ENCODE measurements around the gene MIAT.
"Not testable (repeated sequence)": the region's sequence is repeated elsewhere in the genome, so short reads cannot be mapped to it uniquely, and the experiment has no call there.

The MIAT gene

GRCh38 chr22:26692215-26692614 is 34.8 kb downstream of the MIAT start:
- no peak for DNase-seq (ENCODE audit: low read depth in 3 of 3, low spot score in 1 of 3)

DNA sequence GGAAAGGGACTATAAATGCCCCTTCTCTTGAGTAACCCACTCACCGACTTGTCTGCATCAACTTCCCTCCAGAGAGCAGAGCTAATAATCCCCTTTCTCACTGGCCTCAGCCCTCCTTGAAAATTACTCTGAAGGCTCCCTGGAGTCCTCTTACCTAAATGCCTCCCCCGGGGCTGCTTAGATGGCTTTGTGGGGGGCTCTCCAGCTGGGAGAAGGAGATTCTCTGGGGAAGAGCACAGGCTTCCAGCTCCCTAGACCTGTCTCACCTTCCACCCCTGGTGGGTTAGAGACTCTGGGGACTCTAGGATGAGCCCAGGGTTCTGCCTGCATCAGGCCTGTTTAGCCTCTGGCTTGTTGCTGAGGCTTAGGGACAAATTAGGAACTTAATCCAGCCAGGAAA is 39.8 kb downstream of the MIAT start:
- no peak for DNase-seq (ENCODE audit: low read depth in 3 of 3, low spot score in 1 of 3)

GRCh38 chr22:26700462-26700861 is 43.1 kb downstream of the MIAT start:
- DNase-seq (ENCODE audit: low read depth in 3 of 3, low spot score in 1 of 3): no peak

- no peak for DNase-seq (ENCODE audit: low read depth in 3 of 3, low spot score in 1 of 3)
These were observed 43.5 kb downstream of the MIAT start for GRCh38 chr22:26700886-26701285.

DNA sequence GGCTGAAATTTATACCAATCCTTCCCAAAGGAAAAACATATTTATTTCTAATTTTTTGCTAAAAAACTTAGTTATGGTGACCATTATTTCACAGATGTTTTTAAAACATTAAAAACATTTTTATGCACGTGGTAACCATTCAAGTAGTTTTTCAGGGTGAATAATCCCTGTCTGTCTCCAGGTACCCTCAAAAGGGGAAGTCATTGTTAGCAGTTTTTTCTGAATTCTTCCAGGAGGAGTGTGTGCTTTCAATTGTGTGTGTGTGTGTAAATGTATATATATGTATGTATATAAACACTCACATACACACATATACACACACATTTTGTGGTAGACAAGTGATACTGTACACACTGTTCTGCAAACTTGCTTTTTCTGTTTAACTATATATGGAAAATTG is 43.9 kb downstream of the MIAT start:
- no peak for DNase-seq (ENCODE audit: low read depth in 3 of 3, low spot score in 1 of 3)

DNA sequence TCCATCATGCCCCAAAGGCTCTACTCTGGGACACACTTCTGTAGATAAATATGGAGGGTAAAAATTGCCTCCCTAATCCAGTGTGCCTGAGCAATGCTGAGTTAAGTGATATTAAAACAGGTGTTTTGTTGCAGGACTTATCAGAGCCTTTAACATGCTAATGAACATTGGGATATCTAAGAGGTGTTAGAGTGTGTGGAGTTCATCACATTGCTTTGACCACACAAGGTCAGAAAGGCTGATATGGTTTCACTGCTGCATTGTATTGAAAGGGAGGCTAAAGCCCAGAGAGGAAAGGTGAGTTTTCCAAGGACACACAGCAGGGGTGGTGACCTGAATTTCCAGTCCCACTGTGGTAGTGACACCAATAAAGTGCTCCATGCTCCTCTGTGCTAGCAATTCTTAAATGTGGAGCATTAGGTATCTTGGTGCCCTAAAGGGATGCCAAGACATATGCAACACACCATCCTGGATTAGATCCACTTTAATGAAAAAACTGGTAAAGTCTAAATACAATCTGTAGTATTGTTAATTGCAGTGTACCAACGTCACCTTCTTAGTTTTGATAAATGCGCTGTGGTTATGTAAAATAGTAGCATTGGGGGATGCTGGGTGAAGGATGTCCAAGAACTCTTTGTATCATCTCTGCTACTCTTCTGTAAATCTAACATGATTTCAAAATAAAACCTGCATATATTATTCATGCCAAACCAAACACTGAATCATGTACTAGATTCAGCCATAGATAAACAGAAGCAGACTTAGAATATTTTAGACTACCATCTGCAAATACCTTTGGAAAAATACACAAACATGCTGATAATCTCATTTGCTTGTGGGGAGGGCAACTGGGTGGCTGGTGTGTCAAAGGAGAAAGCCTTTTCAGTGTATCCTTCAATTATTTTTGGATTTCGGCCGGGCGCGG is 45.8 kb downstream of the MIAT start:
- no peak for DNase-seq (ENCODE audit: low read depth in 3 of 3, low spot score in 1 of 3)

DNA sequence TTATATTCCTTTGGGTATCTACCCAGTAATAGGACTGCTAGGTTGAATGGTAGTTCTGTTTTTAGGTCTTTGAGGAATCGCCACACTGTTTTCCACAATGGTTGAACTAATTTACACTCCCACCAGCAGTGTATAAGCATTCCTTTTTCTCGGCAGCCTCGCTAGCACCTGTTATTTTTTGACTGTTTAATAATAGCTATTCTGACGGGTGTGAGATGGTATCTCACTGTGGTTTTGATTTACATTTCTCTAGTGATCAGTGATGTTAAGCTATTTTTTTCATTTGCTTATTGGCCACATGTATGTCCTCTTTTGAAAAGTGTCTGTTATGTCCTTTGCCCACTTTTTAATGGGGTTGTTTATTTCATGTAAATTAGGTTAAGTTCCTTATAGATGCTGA is 48.0 kb downstream of the MIAT start:
- DNase-seq (ENCODE audit: low read depth in 3 of 3, low spot score in 1 of 3): not testable (repeated sequence)

GRCh38 chr22:26707090-26707489 is 49.7 kb downstream of the MIAT start:
- DNase-seq (ENCODE audit: low read depth in 3 of 3, low spot score in 1 of 3): no peak

GRCh38 chr22:26707581-26707980 is 50.2 kb downstream of the MIAT start:
- no peak for DNase-seq (ENCODE audit: low read depth in 3 of 3, low spot score in 1 of 3)

DNA sequence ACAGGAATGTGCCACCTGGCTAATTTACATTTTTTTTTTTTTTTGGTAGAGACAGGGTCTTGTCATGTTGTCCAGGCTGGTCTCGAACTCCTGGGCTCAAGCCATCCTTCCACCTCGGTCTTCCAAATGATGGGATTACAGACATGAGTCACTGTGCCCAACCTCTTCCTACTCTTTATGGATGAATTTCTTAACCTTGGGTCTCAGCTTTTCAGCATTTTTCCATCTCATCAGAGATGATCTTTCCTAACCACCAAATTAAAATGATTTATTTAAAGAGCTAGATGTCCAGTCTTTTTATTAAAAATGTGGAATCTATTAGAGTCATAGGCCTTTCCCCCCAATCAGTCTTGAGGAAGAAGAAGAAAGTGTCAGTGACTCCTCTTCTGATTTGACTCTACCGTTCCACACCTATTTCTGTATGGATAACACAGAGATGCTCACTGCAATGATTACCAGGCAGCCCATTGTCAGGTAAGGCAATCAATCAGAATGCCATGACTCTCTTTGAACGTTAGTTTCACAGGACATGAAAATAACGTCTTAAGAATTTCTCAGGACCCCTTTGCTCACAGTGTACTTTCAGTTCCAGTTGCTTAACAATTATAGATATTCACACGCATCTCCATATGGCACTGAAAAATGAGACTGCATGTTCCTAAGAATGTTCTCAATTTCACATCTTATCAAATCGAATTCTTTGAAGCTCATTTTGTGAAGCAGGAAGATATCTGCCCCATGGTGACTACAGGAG is 51.0 kb downstream of the MIAT start:
- DNase-seq (ENCODE audit: low read depth in 3 of 3, low spot score in 1 of 3): no peak

DNA sequence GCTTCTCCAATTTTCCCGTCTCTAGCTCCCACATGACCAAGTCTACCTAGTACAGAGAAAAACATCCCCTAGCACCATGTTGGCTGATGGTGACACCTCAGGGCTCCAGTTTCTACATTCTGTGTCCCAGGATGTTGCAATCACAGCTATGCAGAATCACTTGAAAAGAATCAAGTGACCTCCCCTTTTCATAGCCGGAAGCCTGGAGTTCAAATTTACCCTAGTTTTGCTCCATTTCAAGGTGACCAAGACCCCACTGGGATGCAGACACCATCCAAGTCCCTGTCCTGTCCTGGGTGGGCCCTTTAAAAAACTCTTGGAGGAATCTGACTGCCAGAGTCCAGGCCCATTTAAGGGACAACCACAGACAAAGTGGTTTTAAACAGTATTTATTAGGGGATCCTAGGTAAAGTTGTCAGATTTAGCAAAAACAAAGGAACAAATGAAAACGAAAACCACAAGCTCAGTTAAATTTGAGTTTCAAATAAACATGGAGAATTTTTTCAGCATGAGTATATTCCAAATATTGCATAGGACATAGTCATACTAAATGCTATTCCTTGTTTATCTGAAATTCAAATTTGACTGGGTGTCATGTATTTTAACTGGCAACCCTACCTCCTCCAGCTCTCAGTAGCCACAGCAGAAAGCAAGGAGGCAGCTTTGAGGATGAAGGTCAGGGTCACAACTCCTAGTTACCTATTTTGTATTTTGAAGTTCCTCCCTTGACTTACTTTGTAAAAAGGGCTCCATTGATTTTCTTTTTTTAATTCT is 52.4 kb downstream of the MIAT start:
- DNase-seq (ENCODE audit: low read depth in 3 of 3, low spot score in 1 of 3): no peak

DNA sequence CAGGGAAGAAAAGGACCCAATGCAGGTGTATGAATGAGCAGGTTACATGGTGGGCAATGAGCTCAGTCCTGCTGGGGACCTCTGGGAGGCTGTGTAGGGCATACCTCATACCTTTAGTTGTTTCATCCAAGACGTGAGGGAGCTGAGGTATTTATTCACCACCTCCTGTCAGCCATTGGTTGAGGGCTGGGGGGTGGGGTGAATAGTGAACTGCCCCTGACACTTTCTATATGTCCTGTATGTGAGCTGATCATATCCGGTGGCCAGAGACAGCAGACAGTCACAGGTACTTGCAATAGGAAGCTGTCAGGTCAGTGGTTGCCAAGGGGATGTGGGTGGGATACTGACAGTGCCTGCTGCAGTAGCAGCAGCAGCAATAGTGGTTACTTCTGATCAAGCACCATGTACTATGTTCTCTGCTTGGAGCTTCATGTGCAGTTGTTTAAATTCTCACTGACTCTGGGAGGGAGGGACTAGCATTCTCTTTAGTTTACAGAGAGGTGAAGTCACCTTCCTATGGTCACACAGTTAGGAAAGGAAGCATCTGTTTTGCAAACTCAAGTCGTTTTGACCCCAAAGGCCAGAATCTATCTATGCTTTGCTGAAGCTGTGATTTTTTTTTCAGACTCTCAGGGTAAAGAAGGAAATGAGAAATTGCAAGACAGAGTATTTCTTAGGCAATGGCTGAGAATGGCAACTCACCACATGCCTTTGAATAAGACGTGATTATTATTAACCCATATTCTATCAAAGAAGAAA is 54.0 kb downstream of the MIAT start:
- no peak for DNase-seq (ENCODE audit: low read depth in 3 of 3, low spot score in 1 of 3)

- DNase-seq (ENCODE audit: low read depth in 3 of 3, low spot score in 1 of 3): no peak
These were observed 54.8 kb downstream of the MIAT start for GRCh38 chr22:26712158-26712557.

- no peak for DNase-seq (ENCODE audit: low read depth in 3 of 3, low spot score in 1 of 3)
These were observed 56.5 kb downstream of the MIAT start for GRCh38 chr22:26713823-26714449.

DNA sequence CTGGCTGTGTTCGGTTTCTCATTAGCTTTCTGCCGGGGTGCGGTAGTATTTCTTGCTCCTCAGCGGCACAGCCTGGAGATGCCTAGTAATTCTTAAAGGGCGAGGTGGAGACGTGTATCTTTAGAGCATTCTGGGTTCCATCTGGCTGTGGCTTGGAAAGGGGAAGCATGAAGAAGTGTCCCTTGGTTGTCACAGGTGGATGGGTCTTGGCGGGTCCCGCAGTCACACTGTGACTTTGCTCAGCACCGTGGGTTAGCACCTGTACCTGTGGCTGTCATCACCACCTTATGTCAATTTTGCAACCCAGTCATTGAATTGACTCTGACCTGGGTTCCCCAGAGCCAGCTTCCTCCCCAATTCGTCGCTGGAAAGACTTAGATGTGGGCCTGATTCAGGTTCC is 57.6 kb downstream of the MIAT start:
- DNase-seq (ENCODE audit: low read depth in 3 of 3, low spot score in 1 of 3): no peak

DNA sequence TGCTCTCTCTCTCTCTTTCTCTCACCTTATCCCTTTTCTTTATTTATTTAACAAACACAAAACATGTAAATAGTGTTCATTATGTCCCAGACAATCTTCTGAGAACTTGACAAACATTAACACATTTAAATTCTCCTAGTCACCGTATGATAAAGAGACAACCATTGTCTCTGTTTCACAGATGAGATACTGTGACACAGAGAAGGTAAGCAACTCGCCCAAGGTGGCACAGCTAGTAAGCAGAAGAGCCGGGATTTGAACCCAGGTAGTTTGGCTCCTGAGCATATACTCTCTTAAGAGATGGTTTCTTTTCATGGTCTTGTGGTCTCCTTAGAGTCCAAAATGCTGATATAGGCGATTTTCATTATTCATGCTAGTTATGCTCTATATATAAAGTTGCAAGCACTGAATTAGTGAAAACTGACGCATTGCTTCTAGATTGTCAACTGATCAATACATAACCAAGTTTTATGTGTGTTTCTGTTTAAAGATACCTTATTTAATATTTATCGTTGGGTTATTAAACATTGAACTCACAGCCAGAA is 58.1 kb downstream of the MIAT start:
- DNase-seq (ENCODE audit: low read depth in 3 of 3, low spot score in 1 of 3): no peak

DNA sequence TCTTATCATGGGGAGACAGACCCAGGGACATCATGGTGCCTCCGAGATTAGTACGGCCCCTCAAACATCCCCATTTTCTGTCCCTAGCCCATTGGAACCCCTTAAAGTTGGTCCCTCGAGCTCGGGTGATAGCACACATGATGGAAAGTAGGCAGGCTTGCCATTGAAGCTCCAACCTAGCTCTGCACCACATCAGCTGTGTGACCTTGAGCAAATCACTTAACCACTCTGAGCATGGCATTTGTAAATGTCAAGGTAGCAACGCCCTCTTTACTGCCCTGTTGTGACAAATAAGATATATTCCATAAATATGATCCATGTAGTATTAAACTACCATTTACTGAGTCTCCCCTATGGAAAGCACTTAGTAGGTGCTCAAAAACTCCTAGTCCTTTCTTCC is 61.1 kb downstream of the MIAT start:
- no peak for DNase-seq (ENCODE audit: low read depth in 3 of 3, low spot score in 1 of 3)

GRCh38 chr22:26718905-26719304 is 61.5 kb downstream of the MIAT start:
- no peak for DNase-seq (ENCODE audit: low read depth in 3 of 3, low spot score in 1 of 3)

GRCh38 chr22:26722159-26722558 is 64.8 kb downstream of the MIAT start:
- no peak for DNase-seq (ENCODE audit: low read depth in 3 of 3, low spot score in 1 of 3)

DNA sequence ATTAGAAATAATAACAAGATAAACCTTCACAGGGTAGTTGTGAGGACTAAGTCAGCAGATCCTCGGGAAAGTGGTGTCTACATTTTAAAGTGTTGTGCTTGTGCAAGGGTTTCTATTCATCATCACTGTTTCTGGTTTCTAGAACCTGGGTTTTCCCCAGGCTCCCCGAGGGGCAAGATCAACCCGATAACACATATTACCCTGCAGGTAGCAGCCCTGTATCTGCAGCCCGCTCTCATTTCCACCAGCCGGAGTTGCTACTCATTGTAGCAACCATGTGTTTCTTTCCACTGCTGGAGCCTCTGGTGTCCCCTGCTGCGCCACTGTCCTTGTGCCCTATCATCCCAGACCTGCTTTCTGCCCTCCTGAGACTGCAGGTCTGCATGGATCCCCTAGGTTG is 67.0 kb downstream of the MIAT start:
- no peak for DNase-seq (ENCODE audit: low read depth in 3 of 3, low spot score in 1 of 3)

Data from stimulated activated CD4-positive, alpha-beta T cell treated with anti-CD3 and anti-CD28 coated beads, TNF-alpha, amount 100 ng/mL, for 1 hour (primary cell).